Fibroblast of skin of back (primary cell): ENCODE data around the gene OXSR1.
"Not testable (repeated sequence)": the region's sequence is repeated elsewhere in the genome, so short reads cannot be mapped to it uniquely, and the experiment has no call there.

ENCODE experiments used
- DNase-seq: peaks from one replicate; pipeline ENCODE4 v3.0.0-alpha.2; 2013

OXSR1 gene

GRCh38 chr3:38229036-38229435 is 63.7 kb downstream of the OXSR1 start:
- DNase-seq: no peak

GRCh38 chr3:38232701-38233100 is 67.4 kb downstream of the OXSR1 start:
- no peak for DNase-seq

GRCh38 chr3:38235466-38235865 is 70.1 kb downstream of the OXSR1 start:
- no peak for DNase-seq

GRCh38 chr3:38238416-38239008 is 73.2 kb downstream of the OXSR1 start:
- no peak for DNase-seq

- not testable (repeated sequence) for DNase-seq
Measured at GRCh38 chr3:38242812-38243211, 77.5 kb downstream of the OXSR1 start.

GRCh38 chr3:38245930-38246329 is 80.6 kb downstream of the OXSR1 start:
- DNase-seq: no peak

GRCh38 chr3:38247366-38248035 is 82.2 kb downstream of the OXSR1 start:
- DNase-seq: peak; percentile 87

- DNase-seq: no peak
Measured at GRCh38 chr3:38250198-38250597, 84.9 kb downstream of the OXSR1 start.

- no peak for DNase-seq
Measured at GRCh38 chr3:38251197-38251596, 85.9 kb downstream of the OXSR1 start.

- DNase-seq: no peak
Measured at GRCh38 chr3:38253704-38254103, 88.4 kb downstream of the OXSR1 start.

- DNase-seq: no peak
Measured at GRCh38 chr3:38254872-38255271, 89.5 kb downstream of the OXSR1 start.

- DNase-seq: no peak
Measured at GRCh38 chr3:38255627-38256026, 90.3 kb downstream of the OXSR1 start.

GRCh38 chr3:38257583-38257982 is 92.2 kb downstream of the OXSR1 start:
- DNase-seq: no peak

- no peak for DNase-seq
Measured at GRCh38 chr3:38260474-38260873, 95.1 kb downstream of the OXSR1 start.

- DNase-seq: no peak
Measured at GRCh38 chr3:38264353-38264771, 99.0 kb downstream of the OXSR1 start.

- no peak for DNase-seq
Measured at GRCh38 chr3:38264779-38265178, 99.4 kb downstream of the OXSR1 start.

GRCh38 chr3:38265604-38266307 is 100.4 kb downstream of the OXSR1 start, which contains the start of gene SLC22A13:
TSS of gene SLC22A13 (plus strand) at chr3:38265812. CDS start at chr3:38265861, 49 bp downstream.
- no peak for DNase-seq

- no peak for DNase-seq
Measured at GRCh38 chr3:38266810-38267209, 101.5 kb downstream of the OXSR1 start.

- no peak for DNase-seq
Measured at GRCh38 chr3:38267662-38268061, 102.3 kb downstream of the OXSR1 start.

- DNase-seq: no peak
Measured at GRCh38 chr3:38268087-38268486, 102.8 kb downstream of the OXSR1 start.

- DNase-seq: no peak
Measured at GRCh38 chr3:38268522-38268921, 103.2 kb downstream of the OXSR1 start.

- DNase-seq: peak; percentile 24
Measured at GRCh38 chr3:38270606-38271005, 105.3 kb downstream of the OXSR1 start.

GRCh38 chr3:38271553-38271952 is 106.2 kb downstream of the OXSR1 start:
- no peak for DNase-seq
